GM18867 (cell line): ENCODE data around the gene APBB3.
A peak's percentile ranks its signal among the peaks of the same experiment; 100 is the strongest.
"Not testable (repeated sequence)": the region's sequence is repeated elsewhere in the genome, so short reads cannot be mapped to it uniquely, and the experiment has no call there.

Experiments
- ATAC-seq: cut with Tn5 transposase; IDR thresholded peaks from one replicate; pipeline ENCODE4 v1.9.1; 2021; ENCODE audit warnings: mild to moderate bottlenecking, moderate library complexity; ENCODE audit not compliant: unreplicated experiment

APBB3 gene

GRCh38 chr5:140564196-140565023 is at the start of gene APBB3, which contains the start of gene SLC35A4:
TSS of gene APBB3 (minus strand) at chr5:140564598. CDS start at chr5:140564245, 353 bp downstream.
TSS of gene SLC35A4 (plus strand) at chr5:140564828. CDS start at chr5:140567170, 2,342 bp downstream.
- peak; percentile 85 for ATAC-seq

GRCh38 chr5:140611020-140611521 is 46.7 kb upstream of the APBB3 start:
- no peak for ATAC-seq

GRCh38 chr5:140609126-140609525 is 44.7 kb upstream of the APBB3 start:
- no peak for ATAC-seq

GRCh38 chr5:140608722-140609121 is 44.3 kb upstream of the APBB3 start:
- ATAC-seq, result no peak

GRCh38 chr5:140607031-140607430 is 42.6 kb upstream of the APBB3 start:
- ATAC-seq, result no peak

GRCh38 chr5:140605879-140606278 is 41.5 kb upstream of the APBB3 start:
- ATAC-seq, result no peak

GRCh38 chr5:140603734-140604133 is 39.3 kb upstream of the APBB3 start:
- ATAC-seq, result no peak

- ATAC-seq, result not testable (repeated sequence)
Observed at GRCh38 chr5:140603446-140603698, 39.0 kb upstream of the APBB3 start.

- no peak for ATAC-seq
Observed at GRCh38 chr5:140602147-140602546, 37.7 kb upstream of the APBB3 start.

- no peak for ATAC-seq
Observed at GRCh38 chr5:140600096-140600495, 35.7 kb upstream of the APBB3 start.

- no peak for ATAC-seq
Observed at GRCh38 chr5:140598836-140599235, 34.4 kb upstream of the APBB3 start.

- ATAC-seq, result no peak
Observed at GRCh38 chr5:140596321-140596741, 31.9 kb upstream of the APBB3 start.

- ATAC-seq, result no peak
Observed at GRCh38 chr5:140595538-140596300, 31.3 kb upstream of the APBB3 start.

- no peak for ATAC-seq
Observed at GRCh38 chr5:140594169-140594568, 29.8 kb upstream of the APBB3 start.

GRCh38 chr5:140593070-140593469 is 28.7 kb upstream of the APBB3 start:
- ATAC-seq, result not testable (repeated sequence)

- no peak for ATAC-seq
Observed at GRCh38 chr5:140591747-140592372, 27.5 kb upstream of the APBB3 start.

GRCh38 chr5:140590861-140591260 is 26.5 kb upstream of the APBB3 start:
- no peak for ATAC-seq

GRCh38 chr5:140588311-140589070 is 24.1 kb upstream of the APBB3 start:
- no peak for ATAC-seq

GRCh38 chr5:140587495-140587894 is 23.1 kb upstream of the APBB3 start:
- no peak for ATAC-seq

GRCh38 chr5:140579188-140579747 is 14.9 kb upstream of the APBB3 start:
- not testable (repeated sequence) for ATAC-seq
